HCT116 (cell line): ENCODE measurements around the gene ZNF335. TPM values are rescaled to one million over a fixed set of nuclear protein-coding genes. Genes with fewer than 3 reads are reported as not detected.

Source experiments
- ATAC-seq: fragments of 200-7000 bp; cut with Tn5 transposase; 2 replicates; pipeline ENCODE4 v1.9.1; 2020; ENCODE audit warnings: mild to moderate bottlenecking, moderate library complexity
- BruUV-seq: library from RNA; stranded (reverse); fragments of 400-500 nt; replicated peaks from 2 replicates; lab custom pipeline; 2021; lab: Mats Ljungman, UMichigan
- CTCF ChIA-PET: fragments of 300-600 bp; sonication (Branson Sonifier 250); formaldehyde crosslinking; loops from one replicate; lab custom pipeline; 2021; ENCODE audit warnings: antibody characterized with exemption; lab: Charles Lee
- POLR2A ChIA-PET: fragments of 300-600, 350-600 bp; sonication (Branson Sonifier 250); formaldehyde crosslinking; loops from one replicate; lab custom pipeline; 2021; ENCODE audit warnings: antibody characterized with exemption; lab: Charles Lee
- RAD21 ChIA-PET, 2 experiments: fragments of 300-600 bp; sonication (Branson Sonifier 250); formaldehyde crosslinking; loops; one replicate each; lab custom pipeline; 2023; ENCODE audit warnings: low total read pairs in 2 of 2; ENCODE audit not compliant: uncharacterized antibody in 2 of 2, unreplicated experiment in 2 of 2, low non-redundant PET in 1 of 2; lab: Charles Lee
- DNase-seq: peaks from one replicate; pipeline ENCODE4 v3.0.0-alpha.2; 2010; ENCODE audit warnings: low read depth, low spot score
- H2AFZ ChIP-seq: fragments of 200-600 bp; shearing (Covaris generic), sonication (generic); 2 replicates; pipeline ENCODE4 v1.6.1; 2017; ENCODE audit warnings: low read depth, mixed run types, mixed read lengths, antibody characterized with exemption, low read length; ENCODE audit not compliant: poor library complexity, severe bottlenecking
- H3K27ac ChIP-seq: 2 replicates; pipeline ENCODE4 v1.5.1; 2012; ENCODE audit warnings: low read depth, low read length
- H3K27me3 ChIP-seq: fragments of 200-600 bp; sonication (generic); 2 replicates; pipeline ENCODE4 v1.6.1; 2016; ENCODE audit warnings: mixed run types, low read length, mixed read lengths; ENCODE audit not compliant: insufficient read depth
- H3K36me3 ChIP-seq, 2 experiments: fragments of 200-500 bp in 1 of 2; fragments of 200-600 bp in 1 of 2; sonication (Bioruptor generic) in 1 of 2; sonication (generic) in 1 of 2; 2 replicates each; pipeline versions ENCODE4 v1.5.1 to v1.6.1; 2014 to 2016; ENCODE audit warnings: low read length in 2 of 2, inconsistent platforms in 1 of 2, mixed read lengths in 1 of 2, mixed run types in 1 of 2; ENCODE audit not compliant: insufficient read depth in 2 of 2, control insufficient read depth in 1 of 2
- H3K4me1 ChIP-seq, 2 experiments: fragments of 200-600 bp in 1 of 2; sonication (generic) in 1 of 2; 2 replicates each; pipeline versions ENCODE4 v1.5.1 to v1.6.1; 2012 to 2017; ENCODE audit warnings: low read length in 2 of 2, inconsistent platforms in 1 of 2, mild to moderate bottlenecking in 1 of 2, mixed read lengths in 1 of 2, mixed run types in 1 of 2, moderate library complexity in 1 of 2; ENCODE audit not compliant: insufficient read depth in 2 of 2, control insufficient read depth in 1 of 2
- H3K4me2 ChIP-seq: fragments of 200-600 bp; sonication (generic); 2 replicates; pipeline ENCODE4 v1.6.1; 2017; ENCODE audit warnings: mixed run types, low read length, mixed read lengths
- H3K4me3 ChIP-seq, 2 experiments: fragments of 200-600 bp in 1 of 2; sonication (generic) in 1 of 2; replicated peaks in 1 of 2; 2 replicates each; pipeline ENCODE4 v1.5.1; 2011 to 2016; ENCODE audit warnings: low read length in 2 of 2, control low read depth in 1 of 2, low read depth in 1 of 2, mild to moderate bottlenecking in 1 of 2, mixed read lengths in 1 of 2, mixed run types in 1 of 2
- H3K79me2 ChIP-seq: fragments of 200-600 bp; sonication (generic); 2 replicates; pipeline ENCODE4 v1.6.1; 2017; ENCODE audit warnings: mild to moderate bottlenecking, mixed run types, low read length, moderate library complexity, mixed read lengths; ENCODE audit not compliant: insufficient read depth
- H3K9ac ChIP-seq: fragments of 200-600 bp; sonication (generic); 2 replicates; pipeline ENCODE4 v1.6.1; 2016; ENCODE audit warnings: low read length, mixed read lengths
- H3K9me2 ChIP-seq: fragments of 200-600 bp; sonication (generic), shearing (Covaris generic); 2 replicates; pipeline ENCODE4 v1.6.1; 2017; ENCODE audit warnings: mixed run types, mild to moderate bottlenecking, moderate library complexity; ENCODE audit not compliant: insufficient read depth
- H3K9me3 ChIP-seq, 2 experiments: fragments of 200-500 bp in 1 of 2; fragments of 200-600 bp in 1 of 2; sonication (Bioruptor generic) in 1 of 2; sonication (generic) in 1 of 2; 2 replicates each; pipeline ENCODE4 v1.6.1; 2014 to 2017; ENCODE audit warnings: low read length in 2 of 2, mixed read lengths in 2 of 2, inconsistent platforms in 1 of 2, low read depth in 1 of 2, mild to moderate bottlenecking in 1 of 2, mixed run types in 1 of 2, moderate library complexity in 1 of 2; ENCODE audit not compliant: control insufficient read depth in 1 of 2, insufficient read depth in 1 of 2
- H4K20me1 ChIP-seq: fragments of 200-600 bp; sonication (generic), shearing (Covaris generic); 2 replicates; pipeline ENCODE4 v1.6.1; 2017; ENCODE audit warnings: mixed run types, mild to moderate bottlenecking, moderate library complexity; ENCODE audit not compliant: insufficient read depth
- CBX3 ChIP-seq: IDR thresholded peaks from 2 replicates; pipeline ENCODE4 v1.6.1; 2012; ENCODE audit warnings: low read depth
- CEBPB ChIP-seq: IDR thresholded peaks from 2 replicates; pipeline ENCODE4 v1.6.1; 2012; ENCODE audit warnings: low read depth
- ELF1 ChIP-seq: IDR thresholded peaks from 2 replicates; pipeline ENCODE4 v1.6.1; 2012; ENCODE audit warnings: low read depth, borderline replicate concordance
- FOSL1 ChIP-seq: IDR thresholded peaks from 2 replicates; pipeline ENCODE4 v1.6.1; 2012; ENCODE audit warnings: low read depth
- JUND ChIP-seq: IDR thresholded peaks from 2 replicates; pipeline ENCODE4 v1.6.1; 2012
- POLR2A ChIP-seq: IDR thresholded peaks from 2 replicates; pipeline ENCODE4 v1.7.0; 2011; ENCODE audit warnings: borderline replicate concordance; ENCODE audit not compliant: insufficient read depth, insufficient read length; ENCODE audit errors: extremely low read depth
- RAD21 ChIP-seq: IDR thresholded peaks from 2 replicates; pipeline ENCODE4 v1.6.1; 2012; ENCODE audit warnings: low read depth, mild to moderate bottlenecking
- SP1 ChIP-seq: IDR thresholded peaks from 2 replicates; pipeline ENCODE4 v1.6.1; 2012; ENCODE audit warnings: low read depth
- SRF ChIP-seq: IDR thresholded peaks from 2 replicates; pipeline ENCODE4 v1.6.1; 2012; ENCODE audit warnings: low read depth
- TCF7L2 ChIP-seq: IDR thresholded peaks from 2 replicates; pipeline ENCODE4 v1.7.0; 2011; ENCODE audit warnings: borderline replicate concordance, inconsistent platforms; ENCODE audit not compliant: insufficient read depth, insufficient read length; ENCODE audit errors: extremely low read depth
- YY1 ChIP-seq: IDR thresholded peaks from 2 replicates; pipeline ENCODE4 v1.6.1; 2011; ENCODE audit warnings: low read length, low read depth, moderate library complexity, mild to moderate bottlenecking; ENCODE audit not compliant: insufficient replicate concordance; ENCODE audit errors: extremely low read depth
- ZFX ChIP-seq: fragments of 450-650 bp; IDR thresholded peaks from 2 replicates; pipeline ENCODE4 v1.6.1; 2017
- ZNF274 ChIP-seq: fragments of 200-500 bp; sonication (Bioruptor generic); IDR thresholded peaks from 2 replicates; pipeline ENCODE4 v1.6.1; 2014; ENCODE audit warnings: mild to moderate bottlenecking, low read depth, low read length, inconsistent platforms
- intact Hi-C: fragments of 100-400 bp; cut with micrococcal nuclease; formaldehyde crosslinking; loops from 2 replicates; pipeline ENCODE4 v1.10.0; 2022
- total RNA-seq: library from RNA; stranded (reverse); gene quantifications from one replicate; pipeline ENCODE4 v1.2.1, GENCODE V29; 2021; ENCODE audit not compliant: unreplicated experiment
- TF ChIP-seq, protein P1 (sequence below): IDR thresholded peaks from 2 replicates; pipeline ENCODE4 v1.6.1; 2012; ENCODE audit warnings: low read depth
- TF ChIP-seq, protein P2 (sequence below), 3 experiments: fragments of 200-600 bp in 1 of 3; sonication (generic) in 1 of 3; IDR thresholded peaks in 2 of 3; conservative IDR thresholded peaks in 1 of 3; 2 replicates each; pipeline ENCODE4 v1.5.1; 2012 to 2017; ENCODE audit warnings: low read depth in 2 of 3, low read length in 2 of 3, antibody characterized with exemption in 1 of 3, borderline replicate concordance in 1 of 3, control low read depth in 1 of 3, mild to moderate bottlenecking in 1 of 3, mixed read lengths in 1 of 3, mixed run types in 1 of 3, moderate library complexity in 1 of 3; ENCODE audit not compliant: insufficient read depth in 1 of 3
- TF ChIP-seq, protein P3 (sequence below): IDR thresholded peaks from 2 replicates; pipeline ENCODE4 v1.6.1; 2011; ENCODE audit warnings: mild to moderate bottlenecking, low read length, moderate library complexity; ENCODE audit not compliant: insufficient replicate concordance; ENCODE audit errors: extremely low read depth
- TF ChIP-seq, protein P4 (sequence below): IDR thresholded peaks from 2 replicates; pipeline ENCODE4 v1.6.1; 2012

ZNF335 gene
- total RNA-seq, 1 experiment from 2014 or later: 20.8 TPM

DNA sequence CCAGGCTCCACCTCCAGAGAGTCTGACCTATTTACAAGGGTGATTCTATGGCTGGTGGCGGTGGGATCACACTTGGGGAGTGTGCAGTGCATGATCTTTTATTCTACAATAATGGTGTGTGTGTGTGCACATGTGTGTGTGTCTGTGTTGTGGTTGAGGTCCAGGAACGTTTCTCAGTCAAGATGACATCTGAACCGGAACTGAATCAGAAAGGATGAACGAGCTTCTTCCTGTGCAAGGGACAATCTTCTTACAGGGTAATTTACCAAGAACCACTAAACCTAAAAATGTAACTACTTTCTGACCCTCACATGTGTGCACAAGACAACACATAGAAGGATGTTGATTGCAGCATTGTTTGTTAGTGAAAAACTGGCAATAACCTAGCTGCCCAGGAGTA lies 45.3 kb upstream of the ZNF335 start:
- no peaks in the 10 kb centered on the region for H3K9me3 ChIP-seq
- ATAC-seq: no peak
- no peak overlapping the region for H2AFZ ChIP-seq
- H3K4me1 ChIP-seq: peaks cover 6 to 27% of the 10 kb centered on the region in 2 experiments; a peak in 3 of 4 replicates
- RAD21 ChIA-PET: no interaction called here
- no TSS peak for BruUV-seq
- intact Hi-C loops: no loop called here
- no peak overlapping the region for H3K4me2 ChIP-seq
- no peaks in the 10 kb centered on the region for H4K20me1 ChIP-seq
- H3K4me3 ChIP-seq: no peak overlapping the region
- POLR2A ChIA-PET: no interaction called here
- no peaks in the 10 kb centered on the region for H3K79me2 ChIP-seq
- H3K9ac ChIP-seq: no peak overlapping the region
- DNase-seq: no peak
- TF ChIP-seq FOSL1 (no peak), SP1 (no peak), YY1 (no peak), POLR2A (no peak), RAD21 (no peak), SRF (no peak), CEBPB (no peak), ZNF274 (no peak), CBX3 (no peak), TCF7L2 (no peak), ZFX (no peak), ELF1 (no peak), JUND (no peak)
- TF ChIP-seq, protein P1, sequence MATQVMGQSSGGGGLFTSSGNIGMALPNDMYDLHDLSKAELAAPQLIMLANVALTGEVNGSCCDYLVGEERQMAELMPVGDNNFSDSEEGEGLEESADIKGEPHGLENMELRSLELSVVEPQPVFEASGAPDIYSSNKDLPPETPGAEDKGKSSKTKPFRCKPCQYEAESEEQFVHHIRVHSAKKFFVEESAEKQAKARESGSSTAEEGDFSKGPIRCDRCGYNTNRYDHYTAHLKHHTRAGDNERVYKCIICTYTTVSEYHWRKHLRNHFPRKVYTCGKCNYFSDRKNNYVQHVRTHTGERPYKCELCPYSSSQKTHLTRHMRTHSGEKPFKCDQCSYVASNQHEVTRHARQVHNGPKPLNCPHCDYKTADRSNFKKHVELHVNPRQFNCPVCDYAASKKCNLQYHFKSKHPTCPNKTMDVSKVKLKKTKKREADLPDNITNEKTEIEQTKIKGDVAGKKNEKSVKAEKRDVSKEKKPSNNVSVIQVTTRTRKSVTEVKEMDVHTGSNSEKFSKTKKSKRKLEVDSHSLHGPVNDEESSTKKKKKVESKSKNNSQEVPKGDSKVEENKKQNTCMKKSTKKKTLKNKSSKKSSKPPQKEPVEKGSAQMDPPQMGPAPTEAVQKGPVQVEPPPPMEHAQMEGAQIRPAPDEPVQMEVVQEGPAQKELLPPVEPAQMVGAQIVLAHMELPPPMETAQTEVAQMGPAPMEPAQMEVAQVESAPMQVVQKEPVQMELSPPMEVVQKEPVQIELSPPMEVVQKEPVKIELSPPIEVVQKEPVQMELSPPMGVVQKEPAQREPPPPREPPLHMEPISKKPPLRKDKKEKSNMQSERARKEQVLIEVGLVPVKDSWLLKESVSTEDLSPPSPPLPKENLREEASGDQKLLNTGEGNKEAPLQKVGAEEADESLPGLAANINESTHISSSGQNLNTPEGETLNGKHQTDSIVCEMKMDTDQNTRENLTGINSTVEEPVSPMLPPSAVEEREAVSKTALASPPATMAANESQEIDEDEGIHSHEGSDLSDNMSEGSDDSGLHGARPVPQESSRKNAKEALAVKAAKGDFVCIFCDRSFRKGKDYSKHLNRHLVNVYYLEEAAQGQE: no peak
- TF ChIP-seq, protein P2, sequence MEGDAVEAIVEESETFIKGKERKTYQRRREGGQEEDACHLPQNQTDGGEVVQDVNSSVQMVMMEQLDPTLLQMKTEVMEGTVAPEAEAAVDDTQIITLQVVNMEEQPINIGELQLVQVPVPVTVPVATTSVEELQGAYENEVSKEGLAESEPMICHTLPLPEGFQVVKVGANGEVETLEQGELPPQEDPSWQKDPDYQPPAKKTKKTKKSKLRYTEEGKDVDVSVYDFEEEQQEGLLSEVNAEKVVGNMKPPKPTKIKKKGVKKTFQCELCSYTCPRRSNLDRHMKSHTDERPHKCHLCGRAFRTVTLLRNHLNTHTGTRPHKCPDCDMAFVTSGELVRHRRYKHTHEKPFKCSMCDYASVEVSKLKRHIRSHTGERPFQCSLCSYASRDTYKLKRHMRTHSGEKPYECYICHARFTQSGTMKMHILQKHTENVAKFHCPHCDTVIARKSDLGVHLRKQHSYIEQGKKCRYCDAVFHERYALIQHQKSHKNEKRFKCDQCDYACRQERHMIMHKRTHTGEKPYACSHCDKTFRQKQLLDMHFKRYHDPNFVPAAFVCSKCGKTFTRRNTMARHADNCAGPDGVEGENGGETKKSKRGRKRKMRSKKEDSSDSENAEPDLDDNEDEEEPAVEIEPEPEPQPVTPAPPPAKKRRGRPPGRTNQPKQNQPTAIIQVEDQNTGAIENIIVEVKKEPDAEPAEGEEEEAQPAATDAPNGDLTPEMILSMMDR (IDR thresholded peaks at IDR 0.05 in 2 of 3, conservative IDR thresholded peaks at IDR 0.05 in 1 of 3; ENCODE audit: borderline replicate concordance in 1 of 3, insufficient read depth in 1 of 3, low read depth in 2 of 3, low read length in 2 of 3): no peak
- TF ChIP-seq, protein P3, sequence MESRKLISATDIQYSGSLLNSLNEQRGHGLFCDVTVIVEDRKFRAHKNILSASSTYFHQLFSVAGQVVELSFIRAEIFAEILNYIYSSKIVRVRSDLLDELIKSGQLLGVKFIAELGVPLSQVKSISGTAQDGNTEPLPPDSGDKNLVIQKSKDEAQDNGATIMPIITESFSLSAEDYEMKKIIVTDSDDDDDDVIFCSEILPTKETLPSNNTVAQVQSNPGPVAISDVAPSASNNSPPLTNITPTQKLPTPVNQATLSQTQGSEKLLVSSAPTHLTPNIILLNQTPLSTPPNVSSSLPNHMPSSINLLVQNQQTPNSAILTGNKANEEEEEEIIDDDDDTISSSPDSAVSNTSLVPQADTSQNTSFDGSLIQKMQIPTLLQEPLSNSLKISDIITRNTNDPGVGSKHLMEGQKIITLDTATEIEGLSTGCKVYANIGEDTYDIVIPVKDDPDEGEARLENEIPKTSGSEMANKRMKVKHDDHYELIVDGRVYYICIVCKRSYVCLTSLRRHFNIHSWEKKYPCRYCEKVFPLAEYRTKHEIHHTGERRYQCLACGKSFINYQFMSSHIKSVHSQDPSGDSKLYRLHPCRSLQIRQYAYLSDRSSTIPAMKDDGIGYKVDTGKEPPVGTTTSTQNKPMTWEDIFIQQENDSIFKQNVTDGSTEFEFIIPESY: no peak
- TF ChIP-seq, protein P4, sequence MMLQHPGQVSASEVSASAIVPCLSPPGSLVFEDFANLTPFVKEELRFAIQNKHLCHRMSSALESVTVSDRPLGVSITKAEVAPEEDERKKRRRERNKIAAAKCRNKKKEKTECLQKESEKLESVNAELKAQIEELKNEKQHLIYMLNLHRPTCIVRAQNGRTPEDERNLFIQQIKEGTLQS: no peak
- TF ChIP-seq, all 23 proteins: peak for 0
- no peak overlapping the region for H3K27ac ChIP-seq
- CTCF ChIA-PET: no interaction called here
- no peaks in the 10 kb centered on the region for H3K36me3 ChIP-seq
- no peaks in the 10 kb centered on the region for H3K27me3 ChIP-seq
- H3K9me2 ChIP-seq: no peaks in the 10 kb centered on the region
